Eye (tissue), 1 donor: ENCODE results near the gene MGAT5.

Experiments used
- DNase-seq: peaks from one replicate; pipeline ENCODE4 v3.0.0-alpha.2; 2015

Gene MGAT5

GRCh38 chr2:134406311-134406710 is 152.4 kb downstream of the MGAT5 start:
- no peak for DNase-seq

DNA sequence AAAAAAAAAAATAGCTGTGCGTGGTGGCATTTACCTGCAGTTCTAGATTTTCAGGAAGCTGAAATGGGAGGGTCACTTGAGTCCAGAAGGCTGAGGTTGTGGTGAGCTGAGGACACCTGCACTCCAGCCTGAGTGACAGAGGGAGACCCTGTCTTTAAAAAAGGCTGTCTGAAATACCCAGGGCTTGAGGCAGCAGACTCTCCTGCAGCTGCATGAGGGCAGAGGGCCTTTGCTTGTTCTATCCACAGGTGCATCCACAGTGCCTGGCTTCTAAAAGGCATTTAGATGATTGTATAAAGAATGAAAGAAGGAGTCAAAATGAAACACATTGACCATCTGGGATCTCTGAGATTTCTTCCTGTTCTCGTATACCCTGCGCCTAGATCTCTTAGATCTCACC is 152.9 kb downstream of the MGAT5 start:
- no peak for DNase-seq

DNA sequence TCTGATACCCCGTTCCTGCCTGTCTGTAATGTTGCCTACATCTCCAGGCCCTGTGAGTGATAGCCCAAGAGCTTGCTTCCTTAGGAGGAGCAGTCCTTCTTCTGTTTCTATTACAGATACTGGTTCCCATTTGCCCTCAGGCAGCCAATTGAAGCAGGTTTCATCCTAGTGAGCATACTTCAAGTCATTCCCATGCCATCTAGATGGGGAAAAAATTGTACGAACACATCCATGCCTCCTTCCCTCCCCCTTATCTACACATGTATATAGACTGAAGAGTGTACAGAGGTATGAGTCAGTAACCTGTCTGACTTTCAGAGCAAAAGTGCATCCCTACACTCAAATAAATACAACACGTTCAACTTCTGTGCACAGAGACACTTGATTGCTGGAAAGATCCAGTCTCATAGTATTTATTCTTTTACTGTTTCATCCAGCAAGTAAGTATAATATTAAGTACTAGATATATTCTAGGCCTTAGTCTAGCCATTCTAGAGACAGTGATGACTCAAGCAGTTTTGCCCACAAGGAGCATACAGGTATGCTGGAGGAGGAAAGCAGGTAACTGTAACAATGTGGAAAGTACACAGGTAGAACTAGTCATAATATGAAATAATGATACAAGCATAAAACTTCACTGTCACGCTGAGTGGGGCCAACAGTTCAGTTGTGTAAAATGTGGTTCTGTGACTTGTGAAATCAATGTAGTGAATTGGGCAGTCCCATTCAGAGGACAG is 153.4 kb downstream of the MGAT5 start:
- no peak for DNase-seq

DNA sequence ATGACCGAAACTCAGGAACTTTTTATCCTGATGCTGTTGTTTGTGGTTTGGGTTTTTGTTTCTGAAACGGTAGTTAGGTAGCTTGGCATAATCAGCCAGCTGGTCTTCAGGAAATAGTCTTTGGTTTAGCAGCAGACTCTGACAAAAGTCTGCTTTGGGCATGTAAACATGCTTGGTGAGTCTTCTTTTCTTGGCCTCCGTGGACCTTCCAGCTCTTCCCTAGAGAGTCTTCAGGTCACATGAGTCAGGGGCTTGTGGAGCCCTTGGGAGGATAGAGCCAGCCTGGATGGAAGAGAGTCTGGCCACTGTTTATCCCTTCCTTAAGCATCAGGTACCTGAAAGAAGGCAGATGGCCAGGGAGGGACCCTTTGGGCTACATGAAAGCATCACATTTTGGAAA is 154.5 kb downstream of the MGAT5 start:
- no peak for DNase-seq

GRCh38 chr2:134408791-134409190 is 154.9 kb downstream of the MGAT5 start:
- no peak for DNase-seq

DNA sequence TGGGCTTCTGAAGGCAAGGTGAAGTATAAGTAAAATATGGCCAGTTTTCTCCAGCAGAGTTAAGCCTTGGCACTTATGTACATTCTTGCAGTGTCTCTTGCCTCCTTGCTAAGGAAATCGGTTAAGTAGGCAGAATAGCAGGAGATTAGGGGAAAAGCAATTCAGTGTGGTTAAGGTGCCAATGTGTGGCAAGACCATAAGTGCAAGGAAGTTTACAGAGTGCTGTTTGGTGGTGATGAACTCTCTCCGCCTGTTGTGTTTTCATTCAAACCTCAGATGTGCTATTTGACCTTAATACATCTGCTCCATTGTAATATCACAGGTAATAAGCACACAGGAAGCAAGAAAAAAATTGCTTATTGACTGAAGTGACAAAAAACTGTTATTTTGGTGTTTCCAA is 156.1 kb downstream of the MGAT5 start:
- no peak for DNase-seq

DNA sequence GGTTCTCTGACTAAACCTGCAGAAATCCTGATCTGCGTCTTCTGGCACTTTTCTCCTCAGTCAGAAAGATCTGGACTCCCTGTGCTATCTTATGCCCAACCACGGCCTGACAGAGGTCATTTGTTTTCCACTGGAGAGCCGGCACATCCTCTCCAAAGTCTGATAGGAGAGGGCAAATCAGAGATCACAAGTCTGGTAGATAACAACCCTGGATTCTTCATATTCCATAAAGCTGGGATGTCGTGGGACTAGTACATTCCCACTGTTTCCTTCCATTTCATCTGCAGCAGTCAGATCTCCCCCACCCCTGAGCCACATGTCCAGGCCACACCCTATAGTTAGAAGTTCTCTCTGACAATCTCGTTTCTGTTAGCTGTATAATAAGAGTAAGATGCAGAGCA is 157.0 kb downstream of the MGAT5 start:
- no peak for DNase-seq

DNA sequence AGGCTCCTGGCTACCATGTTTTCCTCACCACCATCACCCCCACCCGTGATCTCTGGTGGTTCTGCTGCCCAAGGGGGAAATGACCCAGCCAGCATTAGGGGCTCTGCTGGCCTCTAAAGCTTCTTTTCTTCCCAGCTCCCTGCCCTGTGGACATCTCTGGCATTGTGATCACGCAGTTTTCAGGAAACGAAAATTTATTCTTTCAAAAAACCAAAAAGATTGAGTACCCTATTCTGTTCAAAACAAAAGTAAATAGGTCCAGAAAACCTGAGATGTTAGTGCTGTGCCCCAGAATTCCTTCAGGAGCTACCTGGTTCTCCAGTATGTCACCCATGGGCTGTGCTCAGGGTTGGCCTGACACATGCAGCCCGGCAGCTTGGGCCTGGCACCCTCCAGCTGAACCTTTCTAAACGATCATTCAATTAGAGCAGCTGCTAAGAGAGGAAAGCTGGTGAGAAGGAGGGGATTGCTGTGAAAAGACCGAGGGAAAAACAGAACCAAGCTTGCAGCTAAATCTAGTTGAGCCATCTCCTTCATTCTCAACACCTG is 157.5 kb downstream of the MGAT5 start:
- peak; percentile 77 for DNase-seq

DNA sequence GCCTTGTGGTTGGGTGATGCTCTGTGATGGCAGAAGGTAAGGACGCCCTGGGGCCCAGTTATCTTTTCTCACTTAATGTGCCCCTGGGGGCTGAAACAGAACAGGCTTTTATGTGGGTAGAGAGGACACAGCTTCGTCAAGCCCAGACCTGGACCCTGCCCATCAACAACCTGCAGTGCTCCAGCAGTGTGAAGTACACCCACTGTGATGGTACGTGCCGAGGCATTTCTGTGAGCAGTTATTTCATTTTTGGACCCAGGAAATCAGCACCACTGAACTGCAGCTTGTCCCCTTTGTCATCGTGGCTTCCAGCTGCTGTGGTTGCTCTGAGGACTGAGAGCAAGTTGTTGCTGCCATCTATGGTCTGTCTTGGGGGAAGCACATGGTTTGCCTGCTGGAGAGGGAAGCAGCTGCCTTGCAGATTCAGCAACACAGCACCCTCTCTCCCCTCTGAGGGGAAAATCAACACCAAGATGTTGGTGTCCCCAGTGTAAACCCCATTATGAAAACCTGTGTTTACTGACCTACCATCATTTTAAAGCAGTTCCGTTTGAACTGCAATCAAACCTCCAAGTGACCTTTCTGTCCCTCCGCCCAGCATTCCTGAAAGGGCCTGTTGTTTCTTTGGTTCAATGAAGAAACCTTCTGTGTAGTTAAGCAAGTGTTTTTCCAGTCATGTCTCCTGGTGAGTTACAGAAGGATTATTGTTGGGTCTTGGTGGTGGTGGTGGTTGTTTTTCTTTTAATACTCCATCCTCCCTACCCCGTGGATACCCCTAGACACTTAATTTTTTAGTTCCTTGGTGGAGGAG is 158.2 kb downstream of the MGAT5 start:
- peak; percentile 94 for DNase-seq

- no peak for DNase-seq
These were observed 158.7 kb downstream of the MGAT5 start for GRCh38 chr2:134412639-134412999.

DNA sequence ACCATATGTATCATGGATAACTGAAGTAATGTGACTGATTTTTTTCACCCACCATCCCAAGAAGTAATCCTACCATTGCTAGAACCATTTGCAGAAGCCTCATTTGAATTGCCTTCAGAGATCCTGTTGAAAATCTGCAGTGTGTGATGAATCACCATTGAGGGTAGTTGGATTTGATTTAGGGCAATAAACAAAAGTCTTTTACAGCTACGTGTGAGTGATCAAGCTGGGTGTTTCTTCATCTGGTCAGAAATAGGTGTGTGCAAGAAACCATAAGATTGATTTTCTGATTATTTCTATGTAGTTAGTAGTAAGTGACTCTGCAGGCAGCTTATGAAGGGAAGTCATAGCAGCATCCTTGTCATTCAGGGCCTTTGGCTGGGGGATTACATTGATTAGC is 159.6 kb downstream of the MGAT5 start:
- DNase-seq: no peak

DNA sequence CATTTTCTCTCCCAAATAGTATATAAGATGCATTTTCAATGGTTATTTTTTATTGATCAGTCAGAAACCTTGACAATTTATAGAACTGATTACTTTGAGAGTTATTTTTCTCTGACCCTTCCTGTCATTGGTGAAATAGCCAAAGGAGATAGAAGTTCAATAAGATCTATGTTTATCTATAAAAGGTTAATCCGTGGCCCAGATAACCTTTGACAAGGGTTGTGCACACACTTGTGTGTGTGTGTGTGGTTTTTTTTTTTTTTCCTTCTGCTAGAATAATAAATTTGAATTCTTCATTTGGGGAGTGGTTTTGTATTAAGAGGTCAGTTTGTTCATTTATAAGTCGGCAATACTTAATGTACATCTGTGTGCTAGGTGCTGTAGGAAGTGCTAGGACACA is 160.0 kb downstream of the MGAT5 start:
- DNase-seq: no peak

GRCh38 chr2:134416018-134416417 is 162.1 kb downstream of the MGAT5 start:
- no peak for DNase-seq

GRCh38 chr2:134416637-134417036 is 162.8 kb downstream of the MGAT5 start:
- DNase-seq: no peak

DNA sequence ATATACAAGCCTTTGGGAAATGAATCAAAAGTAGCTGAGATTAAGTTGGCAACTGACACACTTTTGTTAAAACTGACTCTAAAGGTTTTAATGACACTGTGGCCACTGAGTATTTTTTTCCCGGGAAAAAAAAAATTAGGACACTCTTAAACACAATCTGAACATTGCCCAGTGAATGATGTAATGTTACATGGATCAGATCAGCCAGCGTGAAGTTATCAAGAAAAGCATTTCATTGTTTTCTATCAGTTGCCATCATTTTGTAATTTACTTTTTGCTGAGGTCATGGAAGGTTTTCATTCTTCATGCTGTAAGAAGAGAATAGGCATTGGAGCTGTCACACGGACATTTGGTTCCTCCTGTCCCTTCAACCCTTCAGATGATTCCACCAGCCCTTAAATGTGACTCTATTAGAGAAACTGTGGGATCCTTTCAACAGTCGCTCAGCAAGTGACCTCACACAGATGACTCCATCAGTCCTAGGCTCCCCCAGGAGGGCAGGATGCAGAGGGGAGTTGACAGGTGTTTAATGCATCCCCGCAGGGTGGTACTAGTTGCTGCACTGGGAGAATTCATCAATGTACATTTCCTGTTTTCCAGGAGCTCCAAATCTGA is 164.2 kb downstream of the MGAT5 start:
- DNase-seq: no peak

DNA sequence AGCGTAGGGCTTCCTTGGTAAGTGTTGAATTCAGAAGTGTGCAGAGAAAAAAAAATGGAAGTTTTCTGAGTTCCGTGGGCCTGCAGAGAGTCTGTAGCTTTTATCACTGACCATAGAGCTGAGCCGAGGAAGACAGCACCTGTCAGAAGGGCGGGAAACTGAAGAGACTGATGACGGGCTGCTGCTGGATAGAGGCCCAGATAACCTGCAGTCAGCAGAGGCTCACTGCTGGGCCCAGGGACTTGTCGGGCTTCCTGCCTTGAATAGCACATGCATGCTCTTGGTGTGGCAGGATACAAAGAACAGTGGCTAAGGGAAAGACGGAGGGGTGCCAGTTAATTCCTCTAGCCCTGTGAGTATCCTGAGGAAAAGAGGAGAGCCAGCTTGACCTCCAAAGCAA is 166.4 kb downstream of the MGAT5 start:
- no peak for DNase-seq

GRCh38 chr2:134420920-134421319 is 167.0 kb downstream of the MGAT5 start:
- DNase-seq: no peak

GRCh38 chr2:134421556-134422328 is 167.9 kb downstream of the MGAT5 start:
- DNase-seq: no peak

- DNase-seq: no peak
These were observed 172.0 kb downstream of the MGAT5 start for GRCh38 chr2:134425724-134426496.

DNA sequence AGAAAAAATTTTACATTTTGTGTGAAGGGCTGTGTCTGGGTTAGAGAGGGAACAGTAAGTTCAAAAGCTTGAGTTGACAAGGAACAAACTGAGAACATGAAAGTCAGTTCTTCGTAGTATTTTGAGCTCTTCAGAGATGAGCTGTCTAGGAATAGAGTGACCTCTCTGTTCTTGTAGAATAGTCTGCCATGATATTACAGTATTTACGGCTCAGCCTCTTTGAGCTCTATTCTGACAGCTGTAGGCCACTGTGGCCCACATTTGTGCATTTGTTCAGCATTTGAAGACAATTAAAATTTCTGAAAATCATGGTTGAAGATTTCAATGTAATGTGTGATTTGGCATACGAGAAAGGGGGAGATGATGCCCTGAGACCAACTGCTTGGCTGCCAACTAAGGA is 172.8 kb downstream of the MGAT5 start:
- no peak for DNase-seq

GRCh38 chr2:134429886-134430285 is 176.0 kb downstream of the MGAT5 start:
- DNase-seq: no peak

DNA sequence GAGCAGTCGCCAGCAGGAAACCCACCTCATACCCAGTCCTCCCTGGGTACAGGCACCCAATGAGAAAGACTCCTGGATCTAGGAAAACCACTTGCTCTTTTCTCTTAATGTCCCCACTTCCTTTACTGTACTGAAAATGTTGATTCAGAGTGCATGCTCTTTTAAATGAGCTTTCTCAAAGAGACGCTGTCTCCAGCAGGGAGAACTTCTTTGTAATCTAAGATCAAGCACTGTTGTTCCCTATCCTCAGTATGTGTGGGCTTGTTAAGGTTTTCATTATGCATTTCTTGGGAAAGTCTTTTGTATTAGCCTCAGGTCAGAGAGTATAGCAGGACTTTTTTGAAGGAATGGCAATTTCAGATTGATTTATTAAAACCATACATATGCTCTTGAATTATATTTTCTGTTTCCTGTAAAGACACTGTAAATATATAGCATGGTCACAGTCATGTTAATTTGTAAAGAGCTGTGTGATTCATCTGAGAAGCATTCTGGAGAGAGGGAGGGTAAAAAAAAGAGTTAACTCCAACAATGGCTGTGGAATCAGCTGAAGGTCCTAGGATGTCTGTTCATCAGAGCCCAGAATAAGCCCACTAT is 178.1 kb downstream of the MGAT5 start:
- DNase-seq: no peak
